GM19468 (cell line): ENCODE data around the gene CASKIN1.
A peak's percentile ranks its signal among the peaks of the same experiment; 100 is the strongest.
"Not testable (repeated sequence)": the region's sequence is repeated elsewhere in the genome, so short reads cannot be mapped to it uniquely, and the experiment has no call there.

ENCODE experiments used
- ATAC-seq: cut with Tn5 transposase; IDR thresholded peaks from one replicate; pipeline ENCODE4 v1.9.1; 2021; ENCODE audit warnings: mild to moderate bottlenecking, moderate library complexity, moderate number of reproducible peaks; ENCODE audit not compliant: unreplicated experiment; ENCODE audit errors: extremely low read depth

CASKIN1 gene

DNA sequence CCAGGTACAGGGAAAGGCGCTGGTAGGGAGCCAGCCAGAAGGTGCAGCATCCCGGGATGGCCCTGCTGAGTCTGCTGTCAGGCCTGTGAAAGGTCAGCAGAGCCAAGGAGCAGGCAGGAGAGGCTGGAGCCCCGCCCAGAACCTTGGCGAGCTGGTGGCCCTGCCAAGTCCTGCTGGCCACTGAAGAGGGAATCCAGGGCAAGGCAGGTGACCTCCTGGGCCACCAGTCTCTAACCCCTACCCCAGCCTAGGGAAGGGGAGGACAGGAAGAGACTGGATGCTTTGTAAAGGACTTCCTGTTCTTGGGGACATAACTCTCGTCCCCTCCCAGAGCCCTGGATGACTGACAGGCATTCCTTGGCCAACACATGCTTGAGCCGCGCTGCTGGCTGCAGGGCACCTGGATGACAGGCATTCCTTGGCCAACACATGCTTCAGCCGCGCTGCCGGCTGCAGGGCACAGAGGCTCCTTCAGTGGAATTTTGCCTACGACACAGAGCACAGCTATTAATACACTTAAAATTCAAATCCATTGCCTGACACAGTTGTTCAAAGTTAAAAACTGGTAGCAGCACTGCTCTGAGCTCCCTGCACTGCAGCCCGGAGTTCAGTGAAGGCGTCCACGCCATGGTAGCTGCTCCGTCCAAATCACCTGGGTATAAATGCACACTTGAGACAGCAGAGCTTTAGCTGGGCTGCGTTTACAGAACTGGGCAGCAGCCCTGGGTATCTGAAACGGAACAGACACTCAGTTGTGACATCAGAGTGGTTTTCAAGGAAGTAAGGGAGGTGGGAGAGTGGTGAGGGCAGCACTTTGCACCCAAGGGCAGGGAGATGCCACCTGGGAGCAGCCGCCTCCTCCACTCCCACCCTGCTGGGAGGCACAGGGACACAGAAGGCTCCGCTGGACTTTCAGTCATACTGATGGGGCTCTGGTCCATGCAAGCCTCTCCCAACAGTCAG, 16.2 kb upstream of the CASKIN1 start:
- ATAC-seq = no peak

DNA sequence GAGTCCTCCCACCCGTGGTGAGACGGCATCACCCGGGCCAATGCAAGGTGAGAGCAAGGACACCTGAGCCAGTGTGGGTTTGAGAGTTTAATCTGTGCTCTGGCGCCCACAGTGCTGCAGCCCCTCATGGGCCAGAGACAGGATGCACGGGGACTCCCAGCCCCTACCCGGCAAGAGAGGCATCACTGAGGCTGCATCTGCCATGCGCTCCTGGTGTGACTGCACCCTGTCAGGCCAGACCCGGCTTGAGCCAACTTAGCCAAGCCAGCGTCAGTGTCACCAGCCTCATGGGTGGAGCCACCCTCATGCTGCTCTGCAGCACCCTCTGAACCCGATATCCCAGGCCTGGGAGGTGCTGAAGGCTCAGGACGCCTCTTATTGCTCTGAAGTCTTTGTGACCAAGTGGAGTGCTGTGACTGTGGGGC, 15.5 kb upstream of the CASKIN1 start:
- ATAC-seq = no peak

GRCh38 chr16:2210386-2211365, 14.3 kb upstream of the CASKIN1 start, which contains the start of gene BRICD5:
Gene BRICD5 (minus strand): TSS chr16:2210863. CDS start chr16:2210833, 30 bp downstream.
- ATAC-seq = no peak

GRCh38 chr16:2210009-2210332, 13.6 kb upstream of the CASKIN1 start:
- ATAC-seq = no peak

- ATAC-seq = no peak
These were observed 13.0 kb upstream of the CASKIN1 start for GRCh38 chr16:2209258-2210008.

DNA sequence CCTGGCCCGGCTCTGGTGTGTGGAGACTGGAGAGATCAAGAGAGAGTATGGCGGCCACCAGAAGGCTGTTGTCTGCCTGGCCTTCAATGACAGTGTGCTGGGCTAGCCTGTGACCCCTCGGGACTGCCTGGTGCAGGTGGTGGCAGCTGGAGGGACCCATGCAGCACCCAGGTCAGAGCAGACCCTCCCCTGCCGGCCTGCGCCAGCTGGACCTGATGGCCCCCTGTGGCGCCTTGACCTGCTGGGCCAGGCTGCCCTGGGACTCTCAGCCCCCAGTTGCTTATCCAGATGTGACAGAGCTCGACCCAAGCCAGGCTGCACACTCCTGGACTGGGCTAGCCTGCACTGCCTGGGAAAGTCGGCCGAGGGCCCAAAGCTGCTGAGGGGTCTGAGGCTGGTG, 12.4 kb upstream of the CASKIN1 start:
- no peak for ATAC-seq

- ATAC-seq = no peak
These were observed 11.9 kb upstream of the CASKIN1 start for GRCh38 chr16:2208308-2208707.

GRCh38 chr16:2207872-2208271, 11.5 kb upstream of the CASKIN1 start:
- ATAC-seq = no peak

- ATAC-seq = no peak
These were observed 10.5 kb upstream of the CASKIN1 start for GRCh38 chr16:2206780-2207433.

- ATAC-seq = no peak
These were observed 10.0 kb upstream of the CASKIN1 start for GRCh38 chr16:2206420-2206779.

GRCh38 chr16:2205967-2206313, 9.5 kb upstream of the CASKIN1 start:
- peak; percentile 0 for ATAC-seq

- peak; percentile 69 for ATAC-seq
These were observed 8.9 kb upstream of the CASKIN1 start, which contains the start of gene MLST8 for GRCh38 chr16:2205104-2205966. Gene MLST8 (plus strand): TSS chr16:2205454. CDS start chr16:2206086, 632 bp downstream.

- no peak for ATAC-seq
These were observed 8.2 kb upstream of the CASKIN1 start for GRCh38 chr16:2204416-2205103.

DNA sequence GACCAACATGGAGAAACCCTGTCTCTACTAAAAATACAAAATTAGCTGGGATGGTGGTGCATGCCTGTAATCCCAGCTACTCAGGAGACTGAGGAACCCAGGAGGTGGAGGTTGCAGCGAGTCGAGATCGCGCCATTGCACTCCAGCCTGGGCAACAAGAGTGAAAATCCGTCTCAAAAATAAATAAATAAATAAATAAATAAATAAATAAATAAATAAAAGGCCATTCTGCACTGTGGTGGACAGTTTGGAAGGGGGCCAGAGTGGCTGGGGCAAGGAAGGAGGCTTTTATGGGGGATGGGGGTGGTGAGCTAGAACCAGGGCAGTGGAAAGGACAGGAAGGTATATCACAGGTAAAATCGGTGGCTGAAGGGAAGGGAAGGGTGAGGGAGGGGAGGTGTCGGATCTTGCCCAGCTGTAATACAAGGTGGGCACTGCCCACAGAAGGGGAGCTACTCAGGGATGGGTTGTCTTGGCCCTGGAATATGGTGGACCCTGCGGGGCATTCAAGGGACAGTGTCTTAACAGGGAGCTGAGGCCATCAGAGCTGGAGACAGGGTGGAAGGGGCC, 6.8 kb upstream of the CASKIN1 start:
- ATAC-seq = not testable (repeated sequence)

GRCh38 chr16:2200313-2200712, 3.9 kb upstream of the CASKIN1 start:
- no peak for ATAC-seq

DNA sequence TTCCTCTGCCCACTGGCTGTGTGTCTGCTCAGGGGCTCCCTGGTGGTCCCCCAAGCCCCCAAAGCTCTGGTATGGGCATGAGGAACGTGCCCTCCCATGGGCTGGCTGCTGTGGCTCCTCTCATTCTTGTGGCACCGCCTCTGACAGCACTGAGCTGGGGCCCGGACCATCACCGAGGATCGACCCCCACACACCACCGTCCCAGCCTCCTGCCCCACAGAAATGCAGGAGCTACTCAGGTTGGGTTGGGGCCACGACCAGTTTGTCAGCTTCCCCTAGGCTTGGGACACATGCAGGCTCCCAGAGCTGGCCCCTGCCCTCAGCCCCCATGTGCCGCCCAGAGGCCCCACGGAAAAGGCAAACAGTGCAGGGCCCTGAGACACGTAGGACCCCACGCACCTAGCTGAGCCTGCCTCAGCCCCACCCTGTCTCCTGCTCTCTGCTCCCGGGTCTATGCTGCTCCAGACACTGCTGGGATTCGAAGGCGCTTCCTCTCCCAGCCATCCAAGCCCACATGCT, 3.3 kb upstream of the CASKIN1 start:
- no peak for ATAC-seq

DNA sequence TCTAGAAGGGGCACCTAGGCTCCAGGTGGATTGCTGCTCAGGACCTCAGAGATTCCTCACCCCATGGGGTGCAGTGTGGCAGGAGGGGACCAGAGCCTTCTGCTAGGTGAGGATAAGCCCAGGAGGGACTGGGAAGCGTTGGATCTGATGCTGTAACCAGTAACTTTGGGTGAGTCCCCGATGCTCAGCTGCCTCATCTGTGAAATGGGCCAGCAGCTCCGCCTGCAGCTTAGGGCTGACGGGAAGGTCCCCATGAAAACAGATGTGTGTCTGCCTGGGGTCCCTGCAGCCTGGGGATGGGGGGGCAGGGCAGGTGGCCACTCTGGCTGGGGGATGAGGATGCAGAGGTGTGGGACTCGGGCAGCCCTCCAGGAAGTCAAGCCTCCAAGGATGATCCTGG, 2.7 kb upstream of the CASKIN1 start:
- ATAC-seq = no peak

DNA sequence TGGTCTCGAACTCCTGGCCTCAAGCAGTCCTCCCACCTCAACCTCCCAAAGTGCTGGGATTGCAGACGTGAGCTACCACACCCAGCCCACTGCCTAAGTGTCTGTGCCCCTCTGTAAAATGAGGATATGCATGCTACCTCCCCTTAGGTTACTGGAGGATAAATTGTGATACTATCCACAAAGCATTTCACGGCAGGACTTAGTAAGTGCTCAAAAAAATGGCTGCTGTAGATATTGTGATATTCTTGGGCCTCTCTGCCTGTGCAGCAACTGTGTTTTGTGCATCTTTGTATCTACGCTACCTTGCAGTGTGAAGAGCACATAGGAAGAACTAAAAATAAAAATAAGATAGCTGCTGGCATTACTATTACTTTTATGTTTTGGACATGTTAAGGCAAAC, 1.9 kb upstream of the CASKIN1 start:
- no peak for ATAC-seq
